Skeletal muscle cell (primary cell): ENCODE measurements around the gene TPK1.

Source experiments
- DNase-seq: peaks from one replicate; pipeline ENCODE4 v3.0.0-alpha.2; 2010; ENCODE audit warnings: low read depth
- H3K4me3 ChIP-seq: 2 replicates; pipeline ENCODE4 v1.5.1; 2011; ENCODE audit warnings: low read depth, mild to moderate bottlenecking, control low read depth, low read length, moderate library complexity

The TPK1 gene

DNA sequence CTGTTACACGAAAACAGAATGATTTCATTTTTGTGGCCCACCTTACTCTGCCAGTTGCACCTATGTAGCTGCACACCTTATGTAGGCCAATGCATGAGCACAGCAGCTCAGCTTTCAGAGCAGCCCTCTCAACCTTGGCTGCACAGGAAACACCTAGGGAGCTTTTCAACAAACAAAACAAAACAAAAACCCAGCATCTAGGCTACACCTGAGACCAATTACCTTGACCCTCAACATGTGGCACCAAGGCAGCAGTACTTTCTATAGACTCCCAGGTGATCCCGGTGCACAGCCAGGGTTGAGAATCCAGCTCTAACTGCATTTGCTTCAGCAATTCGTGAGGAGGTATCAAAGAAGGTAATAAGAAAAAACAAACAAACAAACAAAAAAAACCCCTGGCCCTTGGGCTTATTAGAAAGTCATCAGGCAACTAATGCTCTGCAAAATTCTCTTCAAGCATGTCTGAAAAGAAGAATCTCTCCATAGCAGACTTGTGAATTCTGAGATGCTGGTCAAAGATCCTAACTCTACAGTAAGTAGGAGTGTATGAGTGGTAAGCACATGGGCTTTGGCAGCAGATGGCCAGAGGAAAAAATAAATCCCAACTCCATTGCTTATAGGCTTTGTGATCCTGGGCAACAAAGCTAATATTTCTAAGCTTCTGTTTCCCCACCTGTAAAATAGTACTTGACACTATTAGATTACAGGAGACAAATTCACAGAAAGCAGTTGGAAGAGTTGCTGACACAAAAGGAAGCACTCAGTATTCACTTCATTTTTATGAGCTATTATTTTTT lies 318.9 kb downstream of the TPK1 start:
- DNase-seq = no peak
- H3K4me3 ChIP-seq = no peak overlapping the region

GRCh38 chr7:144513334-144513733 lies 322.5 kb downstream of the TPK1 start:
- no peak for DNase-seq
- no peak overlapping the region for H3K4me3 ChIP-seq

DNA sequence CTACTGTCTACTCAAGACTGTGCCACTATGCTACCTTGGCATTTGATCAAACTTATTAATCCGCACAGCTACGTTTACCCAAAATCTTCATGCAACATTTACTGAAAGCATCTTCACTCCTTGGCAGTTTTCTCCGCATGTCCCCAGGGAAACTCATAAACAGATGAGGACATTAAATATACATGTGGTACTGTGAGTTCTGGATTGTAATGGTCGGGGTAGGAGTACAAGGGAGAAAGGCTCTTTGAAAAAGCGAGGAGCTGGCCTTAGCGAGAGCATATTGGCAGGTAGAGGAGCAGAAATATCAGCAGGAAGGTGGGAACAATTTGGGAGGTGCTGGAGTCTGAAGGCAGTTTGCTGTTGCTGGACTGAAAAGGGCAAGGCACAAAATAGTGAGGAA lies 325.2 kb downstream of the TPK1 start:
- no peak for DNase-seq
- no peak overlapping the region for H3K4me3 ChIP-seq

GRCh38 chr7:144508702-144509101 lies 327.2 kb downstream of the TPK1 start:
- H3K4me3 ChIP-seq = no peak overlapping the region
- DNase-seq = no peak

- no peak overlapping the region for H3K4me3 ChIP-seq
- DNase-seq = no peak
Measured at GRCh38 chr7:144503215-144503614, 332.6 kb downstream of the TPK1 start.

DNA sequence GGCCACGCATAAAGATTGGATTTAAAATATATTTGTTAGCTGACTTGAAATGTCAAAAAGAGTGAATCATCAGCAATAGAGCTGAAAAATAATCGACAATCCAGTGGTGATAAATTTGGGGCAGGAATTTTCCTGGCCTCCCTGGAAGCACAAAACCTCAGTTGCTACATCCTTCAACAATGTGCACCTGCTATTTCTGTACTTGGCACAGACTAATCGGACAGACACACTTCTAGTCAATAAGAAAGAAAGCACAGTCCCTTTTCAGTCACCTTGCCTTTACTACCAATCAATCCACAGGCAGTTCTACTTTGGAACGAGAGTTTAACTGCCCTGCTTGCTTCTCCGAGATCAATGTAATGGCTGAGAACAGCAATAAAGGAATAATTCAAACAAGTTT lies 335.6 kb downstream of the TPK1 start:
- H3K4me3 ChIP-seq = no peak overlapping the region
- DNase-seq = no peak

DNA sequence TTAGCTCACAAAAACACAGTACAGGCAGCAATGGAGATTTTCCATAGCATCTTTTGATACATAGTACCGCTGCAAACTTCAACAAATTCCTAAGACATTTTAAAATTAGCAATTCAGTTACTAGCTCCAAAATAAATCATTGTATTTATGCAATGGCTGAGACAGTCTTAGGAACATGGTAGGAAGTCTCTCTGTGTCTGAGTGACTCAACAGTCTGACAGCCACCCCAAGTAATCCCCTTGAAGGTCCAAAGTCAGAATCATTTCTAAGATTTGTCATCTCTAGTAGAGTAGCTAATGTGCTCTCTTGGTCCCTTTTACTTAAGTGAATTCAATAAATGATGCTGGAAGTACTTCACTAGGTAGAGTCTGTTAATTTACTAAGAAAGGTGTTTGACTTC lies 338.6 kb downstream of the TPK1 start:
- DNase-seq = no peak
- H3K4me3 ChIP-seq = no peak overlapping the region

DNA sequence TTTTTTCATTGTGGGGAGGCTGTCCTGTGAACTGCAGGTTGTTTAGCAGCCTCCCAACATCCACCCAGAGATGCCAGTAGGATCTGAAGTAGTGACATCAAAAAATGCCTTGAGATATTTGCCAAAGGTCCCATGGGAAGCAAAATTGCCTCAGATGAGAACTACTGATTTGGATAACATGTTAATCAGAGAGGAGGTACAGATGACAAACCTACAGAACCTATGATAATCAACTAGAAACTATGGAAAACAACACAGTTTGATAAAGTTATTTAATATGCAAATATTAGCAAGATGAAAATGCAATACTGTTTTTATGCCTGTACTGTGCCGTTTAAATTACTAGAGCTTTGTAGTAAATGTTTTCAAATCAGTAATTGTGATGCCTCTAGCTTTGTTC lies 341.5 kb downstream of the TPK1 start:
- no peak overlapping the region for H3K4me3 ChIP-seq
- DNase-seq = no peak

DNA sequence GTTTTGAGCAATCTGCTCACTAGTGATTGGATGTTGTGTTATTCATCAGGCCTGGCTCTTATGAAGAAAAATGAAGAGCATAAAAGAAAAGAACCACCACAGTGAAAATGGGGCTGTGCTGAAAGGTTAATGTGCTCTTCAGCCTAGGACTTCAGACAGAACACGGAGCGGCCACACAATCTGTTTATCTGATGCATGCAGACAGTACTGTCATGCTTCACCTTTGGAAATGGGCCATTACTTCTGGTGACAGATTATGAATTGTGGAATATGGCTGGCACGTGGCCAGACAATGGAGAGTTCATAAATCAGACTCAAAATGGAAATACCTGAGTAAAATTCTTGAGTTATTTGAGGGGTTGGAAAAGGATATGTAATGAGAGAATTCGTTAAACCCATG lies 346.3 kb downstream of the TPK1 start:
- H3K4me3 ChIP-seq = no peak overlapping the region
- no peak for DNase-seq

GRCh38 chr7:144488977-144489376 lies 346.9 kb downstream of the TPK1 start:
- no peak overlapping the region for H3K4me3 ChIP-seq
- no peak for DNase-seq

GRCh38 chr7:144487901-144488300 lies 348.0 kb downstream of the TPK1 start:
- no peak overlapping the region for H3K4me3 ChIP-seq
- no peak for DNase-seq

- no peak overlapping the region for H3K4me3 ChIP-seq
- no peak for DNase-seq
Measured at GRCh38 chr7:144484445-144484844, 351.4 kb downstream of the TPK1 start.

- DNase-seq = no peak
- H3K4me3 ChIP-seq = no peak overlapping the region
Measured at GRCh38 chr7:144483189-144483588, 352.7 kb downstream of the TPK1 start.

DNA sequence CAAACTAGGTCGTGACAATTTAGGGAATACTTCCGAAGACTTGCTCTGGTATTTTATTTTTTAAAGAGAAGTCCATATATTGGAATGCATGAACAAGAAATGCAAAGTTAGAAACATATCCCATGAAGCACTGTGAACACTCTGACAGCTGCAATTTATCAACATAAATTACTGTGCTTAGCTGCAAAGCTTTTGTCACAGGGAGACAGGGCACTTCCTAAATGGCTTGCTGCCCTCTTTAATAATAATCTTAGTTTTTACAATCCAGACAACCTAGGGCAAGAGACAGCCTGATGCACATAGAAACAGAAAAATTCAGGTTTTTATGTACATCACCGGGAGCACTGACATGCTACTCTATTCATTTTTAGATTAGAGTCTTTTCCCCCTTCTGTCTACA lies 354.0 kb downstream of the TPK1 start:
- no peak overlapping the region for H3K4me3 ChIP-seq
- DNase-seq = no peak

- no peak overlapping the region for H3K4me3 ChIP-seq
Measured at GRCh38 chr7:144477348-144477747, 358.5 kb downstream of the TPK1 start.

DNA sequence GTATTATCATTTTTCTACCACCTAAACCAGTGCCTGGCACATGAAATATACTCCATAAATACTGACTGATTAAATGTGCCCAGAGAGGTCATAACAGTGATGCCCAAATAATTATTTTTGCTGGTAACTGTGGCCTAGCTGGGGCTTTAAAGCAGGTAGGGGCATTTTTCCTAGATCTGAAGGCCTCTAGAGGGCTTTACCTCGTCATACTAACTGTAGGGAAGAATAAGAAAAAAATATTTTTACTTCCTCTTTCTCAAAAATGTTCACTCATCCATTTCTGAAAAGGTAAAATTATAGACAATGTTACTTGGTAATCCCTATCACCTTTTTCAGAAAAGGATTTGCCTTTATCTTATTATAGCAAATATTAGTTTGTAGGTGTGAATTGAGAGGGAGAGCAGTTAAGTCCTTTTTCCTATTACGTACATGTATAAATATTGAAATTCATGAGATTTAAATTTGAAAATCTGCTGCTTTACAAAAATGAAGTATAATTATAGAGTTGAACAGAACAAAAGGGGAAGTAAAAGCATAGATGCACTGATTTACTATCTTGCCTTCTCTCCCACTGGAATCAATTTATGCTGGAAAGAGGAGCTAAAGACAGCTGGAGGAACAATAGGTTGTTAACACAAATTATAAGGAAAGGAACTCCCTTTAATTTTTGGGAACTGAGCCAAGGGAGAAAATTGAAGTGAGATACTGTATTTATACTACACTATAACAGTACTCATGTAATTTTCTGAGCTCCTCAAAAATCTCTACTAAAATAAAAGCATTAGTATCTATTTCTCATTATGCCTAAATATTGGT lies 360.8 kb downstream of the TPK1 start:
- no peak overlapping the region for H3K4me3 ChIP-seq
- no peak for DNase-seq

More at GRCh38 chr7:144477348-144477747, 358.5 kb downstream of the TPK1 start:
- DNase-seq = no peak

- no peak for DNase-seq
- no peak overlapping the region for H3K4me3 ChIP-seq
Measured at GRCh38 chr7:144474363-144474762, 361.5 kb downstream of the TPK1 start.

GRCh38 chr7:144473908-144474307 lies 361.9 kb downstream of the TPK1 start:
- H3K4me3 ChIP-seq = no peak overlapping the region
- no peak for DNase-seq

GRCh38 chr7:144470078-144470477 lies 365.8 kb downstream of the TPK1 start:
- DNase-seq = no peak
- no peak overlapping the region for H3K4me3 ChIP-seq

GRCh38 chr7:144468990-144469732 lies 366.7 kb downstream of the TPK1 start:
- H3K4me3 ChIP-seq = no peak overlapping the region
- DNase-seq = no peak
